ENCODE measurements around the gene HLA-DQA1.
"Not testable (repeated sequence)": the region's sequence is repeated elsewhere in the genome, so short reads cannot be mapped to it uniquely, and the experiment has no call there.

The HLA-DQA1 gene

DNA sequence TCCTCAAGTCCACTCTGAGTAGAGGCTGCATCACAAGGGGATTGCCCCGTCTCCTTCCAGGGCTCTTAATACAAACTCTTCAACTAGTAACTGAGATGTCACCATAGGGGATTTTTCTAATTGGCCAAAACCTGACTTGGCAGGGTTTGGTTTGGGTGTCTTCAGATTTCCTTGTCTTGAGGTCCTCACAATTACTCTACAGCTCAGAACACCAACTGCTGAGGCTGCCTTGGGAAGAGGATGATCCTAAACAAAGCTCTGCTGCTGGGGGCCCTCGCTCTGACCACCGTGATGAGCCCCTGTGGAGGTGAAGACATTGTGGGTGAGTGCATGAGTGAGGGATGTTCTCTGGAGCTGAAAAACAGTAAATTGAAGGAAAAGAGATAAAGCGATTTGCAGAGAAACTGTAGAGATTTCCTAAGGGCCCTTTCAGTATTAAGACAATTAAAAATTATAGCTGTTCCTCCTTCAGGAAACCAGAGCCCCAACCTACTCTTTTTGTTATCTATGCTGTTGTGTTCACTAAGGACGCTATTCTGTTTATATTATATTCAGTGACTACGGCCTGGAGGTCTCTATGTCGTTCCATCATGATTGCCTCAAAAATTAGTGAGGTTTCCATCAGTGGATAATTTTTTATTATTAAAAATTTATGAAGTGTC is at the start of gene HLA-DQA1:
Gene HLA-DQA1 (plus strand): TSS at position 188 of the 662 bp plus-strand sequence. CDS start 53 bp downstream, at position 241.
- TF ChIP-seq, protein P1, sequence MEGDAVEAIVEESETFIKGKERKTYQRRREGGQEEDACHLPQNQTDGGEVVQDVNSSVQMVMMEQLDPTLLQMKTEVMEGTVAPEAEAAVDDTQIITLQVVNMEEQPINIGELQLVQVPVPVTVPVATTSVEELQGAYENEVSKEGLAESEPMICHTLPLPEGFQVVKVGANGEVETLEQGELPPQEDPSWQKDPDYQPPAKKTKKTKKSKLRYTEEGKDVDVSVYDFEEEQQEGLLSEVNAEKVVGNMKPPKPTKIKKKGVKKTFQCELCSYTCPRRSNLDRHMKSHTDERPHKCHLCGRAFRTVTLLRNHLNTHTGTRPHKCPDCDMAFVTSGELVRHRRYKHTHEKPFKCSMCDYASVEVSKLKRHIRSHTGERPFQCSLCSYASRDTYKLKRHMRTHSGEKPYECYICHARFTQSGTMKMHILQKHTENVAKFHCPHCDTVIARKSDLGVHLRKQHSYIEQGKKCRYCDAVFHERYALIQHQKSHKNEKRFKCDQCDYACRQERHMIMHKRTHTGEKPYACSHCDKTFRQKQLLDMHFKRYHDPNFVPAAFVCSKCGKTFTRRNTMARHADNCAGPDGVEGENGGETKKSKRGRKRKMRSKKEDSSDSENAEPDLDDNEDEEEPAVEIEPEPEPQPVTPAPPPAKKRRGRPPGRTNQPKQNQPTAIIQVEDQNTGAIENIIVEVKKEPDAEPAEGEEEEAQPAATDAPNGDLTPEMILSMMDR (IDR thresholded peaks at IDR 0.05; ENCODE audit: low read depth, low read length) = no peak
- DNase-seq (ENCODE audit: low read depth in 2 of 2) = no peak
- no peak within 1 kb of the TSS for H3K4me3 ChIP-seq (replicated peaks in 1 of 2; ENCODE audit: low read depth in 2 of 2, low read length in 2 of 2)

DNA sequence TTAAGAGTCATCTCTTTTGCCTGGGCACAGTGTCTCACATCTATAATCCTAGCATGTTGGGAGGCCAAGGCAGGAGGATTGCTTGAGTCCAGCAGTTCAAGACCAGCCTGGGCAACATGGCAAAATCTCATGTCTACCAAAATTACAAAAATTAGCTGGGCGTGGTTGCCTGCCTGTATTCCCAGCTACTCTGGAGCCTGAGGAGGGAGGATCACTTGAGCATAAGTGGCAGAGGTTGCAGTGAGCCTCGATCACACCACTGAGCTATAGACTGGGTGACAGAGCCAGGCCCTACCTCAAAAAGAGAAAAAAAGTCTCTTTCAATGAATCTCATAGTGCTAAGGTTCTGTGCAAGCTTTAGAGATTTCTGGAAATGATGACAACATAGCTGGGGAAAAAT is 49.0 kb upstream of the HLA-DQA1 start:
- DNase-seq (ENCODE audit: low read depth in 2 of 2) = no peak
- TF ChIP-seq, protein P1 (IDR thresholded peaks at IDR 0.05; ENCODE audit: low read depth, low read length) = no peak
- H3K4me3 ChIP-seq (replicated peaks in 1 of 2; ENCODE audit: low read depth in 2 of 2, low read length in 2 of 2) = no peak overlapping the region

DNA sequence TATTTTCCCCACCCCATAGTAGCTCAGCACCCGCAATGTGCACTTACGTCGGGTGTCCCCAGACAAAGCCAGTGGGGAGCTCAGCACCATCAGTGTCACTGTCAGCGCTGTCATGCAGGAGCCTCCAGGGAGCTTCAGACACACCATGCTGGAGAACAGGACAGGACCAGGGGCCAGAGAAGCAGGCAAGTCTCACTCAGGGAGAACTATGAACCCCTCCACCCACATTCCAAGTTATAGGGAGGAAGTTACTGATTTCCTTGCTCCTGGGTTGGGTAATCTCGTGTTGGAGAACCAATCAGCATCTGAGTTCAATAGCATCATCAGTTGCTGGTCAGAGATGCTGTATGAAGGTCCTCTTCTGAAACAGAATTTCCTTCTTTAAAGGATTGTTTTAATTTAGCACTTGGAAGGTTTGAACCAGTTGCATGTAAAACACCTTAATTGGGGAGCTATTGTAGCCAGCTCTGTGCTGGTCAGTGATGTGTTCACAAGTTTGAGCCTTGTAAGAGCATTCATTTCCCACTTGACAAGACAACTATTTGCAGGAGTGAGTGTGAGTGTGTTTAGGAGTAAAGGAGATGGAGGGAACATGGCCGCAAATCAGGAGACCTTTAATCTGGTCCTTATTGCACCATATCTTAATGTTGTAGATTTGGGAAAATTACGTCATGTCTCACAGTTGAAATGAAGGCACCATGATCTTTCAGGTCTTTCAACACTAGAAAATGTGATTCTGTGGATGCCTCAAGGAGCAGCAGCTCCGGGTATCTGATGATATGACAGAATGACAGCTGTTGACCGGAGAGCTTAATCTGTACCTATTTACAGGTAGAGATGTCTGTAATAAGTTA is 47.4 kb upstream of the HLA-DQA1 start, which contains the start of gene HLA-DRB1:
Gene HLA-DRB1 (minus strand): TSS at position 253 of the 854 bp plus-strand sequence. CDS start 106 bp downstream, at position 147.
- TF ChIP-seq, protein P1 (IDR thresholded peaks at IDR 0.05; ENCODE audit: low read depth, low read length) = no peak
- H3K4me3 ChIP-seq (replicated peaks in 1 of 2; ENCODE audit: low read depth in 2 of 2, low read length in 2 of 2) = no peak within 1 kb of the TSS
- peak; percentile 11 to 16 for DNase-seq (ENCODE audit: low read depth in 2 of 2)

DNA sequence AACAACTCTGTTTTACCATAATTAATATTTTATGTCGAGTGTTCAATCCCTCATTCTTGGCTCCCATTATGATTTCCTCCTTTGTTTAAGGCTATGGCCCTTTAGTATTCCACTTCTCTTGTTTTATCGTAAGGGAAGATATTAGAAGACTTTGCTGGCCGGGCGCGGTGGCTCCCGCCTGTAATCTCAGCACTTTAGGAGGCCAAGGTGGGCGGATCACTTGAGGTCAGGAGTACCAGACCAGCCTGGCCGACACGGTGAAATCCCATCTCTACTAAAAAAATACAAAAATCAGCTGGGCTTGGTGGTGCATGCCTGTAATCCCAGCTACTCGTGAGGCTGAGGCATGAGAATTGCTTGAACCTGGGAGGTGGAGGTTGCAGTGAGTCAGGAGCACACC is 46.5 kb upstream of the HLA-DQA1 start:
- H3K4me3 ChIP-seq (replicated peaks in 1 of 2; ENCODE audit: low read depth in 2 of 2, low read length in 2 of 2); DNase-seq (ENCODE audit: low read depth in 2 of 2): not testable (repeated sequence)

DNA sequence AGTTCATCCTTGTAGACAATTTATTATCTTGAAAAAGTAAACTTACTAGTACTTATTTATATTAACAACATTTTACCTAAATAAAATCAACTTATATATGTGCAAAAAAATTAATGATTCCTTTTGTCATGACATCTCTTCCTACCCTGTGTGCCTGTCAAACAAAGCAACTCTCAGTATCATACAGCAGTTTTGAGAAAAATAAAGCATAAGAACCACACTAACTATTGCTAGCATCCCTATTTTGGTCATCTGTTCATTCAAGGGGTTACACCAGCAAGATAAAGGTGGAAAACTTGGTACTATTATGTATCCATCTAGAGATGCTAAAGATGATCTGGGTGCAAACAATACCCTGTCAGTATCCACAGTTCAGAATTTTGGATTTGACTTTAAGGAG is 40.2 kb upstream of the HLA-DQA1 start:
- H3K4me3 ChIP-seq (replicated peaks in 1 of 2; ENCODE audit: low read depth in 2 of 2, low read length in 2 of 2) = no peak overlapping the region
- TF ChIP-seq, protein P1 (IDR thresholded peaks at IDR 0.05; ENCODE audit: low read depth, low read length) = no peak
- DNase-seq (ENCODE audit: low read depth in 2 of 2) = no peak

DNA sequence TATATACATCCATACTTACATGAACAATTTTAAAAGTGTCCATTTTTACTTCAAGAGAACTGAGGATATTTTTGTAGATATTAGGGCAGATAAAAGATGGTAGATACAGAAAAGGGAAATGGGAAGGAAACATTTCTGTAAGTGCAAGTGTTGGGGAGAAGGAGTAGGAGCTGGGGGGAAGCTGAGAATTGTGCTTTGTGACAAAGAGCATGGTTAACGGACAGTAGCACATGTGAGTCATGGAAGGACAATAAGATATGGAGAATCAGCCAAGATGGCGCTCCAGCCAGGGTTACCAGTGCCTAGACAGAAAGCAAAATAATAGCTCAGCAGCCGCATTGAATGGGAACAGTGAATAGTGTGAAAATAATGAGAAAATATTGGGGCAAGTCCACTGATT is 34.8 kb upstream of the HLA-DQA1 start:
- no peak overlapping the region for H3K4me3 ChIP-seq (replicated peaks in 1 of 2; ENCODE audit: low read depth in 2 of 2, low read length in 2 of 2)
- DNase-seq (ENCODE audit: low read depth in 2 of 2) = no peak
- TF ChIP-seq, protein P1 (IDR thresholded peaks at IDR 0.05; ENCODE audit: low read depth, low read length) = no peak

DNA sequence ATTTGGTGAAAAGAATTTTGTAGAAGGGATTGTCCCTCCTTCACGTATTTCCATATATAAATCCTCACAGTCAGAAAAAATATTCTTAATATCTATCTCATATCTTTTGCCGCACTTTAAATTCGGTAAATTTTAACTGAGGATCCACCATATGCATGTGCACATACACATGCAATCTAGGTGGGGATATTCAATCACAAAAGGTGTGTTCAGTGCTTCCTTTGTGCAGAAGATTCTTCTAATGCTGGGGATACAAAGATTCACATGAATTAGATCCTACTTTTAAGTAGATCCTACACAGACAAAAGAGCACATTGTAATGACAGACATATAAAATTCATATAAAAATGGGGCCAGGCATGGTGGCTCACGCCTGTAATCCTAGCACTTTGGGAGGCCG is 34.0 kb upstream of the HLA-DQA1 start:
- no peak overlapping the region for H3K4me3 ChIP-seq (replicated peaks in 1 of 2; ENCODE audit: low read depth in 2 of 2, low read length in 2 of 2)
- DNase-seq (ENCODE audit: low read depth in 2 of 2) = no peak
- TF ChIP-seq, protein P1 (IDR thresholded peaks at IDR 0.05; ENCODE audit: low read depth, low read length) = no peak
